Measurements from ENCODE around the gene GPRIN3.

The GPRIN3 gene

GRCh38 chr4:89284020-89284424 is 23.6 kb downstream of the GPRIN3 start:
- H3K27ac ChIP-seq: no peak overlapping the region
- TF ChIP-seq CTCF (conservative IDR thresholded peaks at IDR 0.05) (no peak), ZFX (IDR thresholded peaks at IDR 0.05) (no peak)

- no peak overlapping the region for H3K27ac ChIP-seq
- TF ChIP-seq CTCF (conservative IDR thresholded peaks at IDR 0.05): no peak
- TF ChIP-seq ZFX (IDR thresholded peaks at IDR 0.05): no peak
These were observed 24.2 kb downstream of the GPRIN3 start for GRCh38 chr4:89283226-89284009.

- H3K27ac ChIP-seq: no peak overlapping the region
- TF ChIP-seq CTCF (conservative IDR thresholded peaks at IDR 0.05): no peak
- no peak for TF ChIP-seq ZFX (IDR thresholded peaks at IDR 0.05)
These were observed 28.2 kb downstream of the GPRIN3 start for GRCh38 chr4:89279385-89279784.

- no peak overlapping the region for H3K27ac ChIP-seq
- TF ChIP-seq CTCF (conservative IDR thresholded peaks at IDR 0.05) (no peak), ZFX (IDR thresholded peaks at IDR 0.05) (no peak)
These were observed 30.2 kb downstream of the GPRIN3 start for GRCh38 chr4:89277412-89277811.

GRCh38 chr4:89276296-89276695 is 31.3 kb downstream of the GPRIN3 start:
- TF ChIP-seq CTCF (conservative IDR thresholded peaks at IDR 0.05) (no peak), ZFX (IDR thresholded peaks at IDR 0.05) (no peak)
- H3K27ac ChIP-seq: no peak overlapping the region

GRCh38 chr4:89275587-89275986 is 32.0 kb downstream of the GPRIN3 start:
- TF ChIP-seq CTCF (conservative IDR thresholded peaks at IDR 0.05): no peak
- no peak for TF ChIP-seq ZFX (IDR thresholded peaks at IDR 0.05)
- H3K27ac ChIP-seq: no peak overlapping the region

- TF ChIP-seq ZFX (IDR thresholded peaks at IDR 0.05) (no peak), CTCF (conservative IDR thresholded peaks at IDR 0.05) (no peak)
- no peak overlapping the region for H3K27ac ChIP-seq
These were observed 33.9 kb downstream of the GPRIN3 start for GRCh38 chr4:89273741-89274141.
